NCI-H146 treated with DMSO at 0.1 percent for 48 hours (cell line): Measurements from ENCODE around the gene KRTAP10-1.
"Not testable (repeated sequence)": the region's sequence is repeated elsewhere in the genome, so short reads cannot be mapped to it uniquely, and the experiment has no call there.

ENCODE experiments used
- DNase-seq: peaks from one replicate; lab custom pipeline; 2025; ENCODE audit not compliant: unreplicated experiment; lab: John Stamatoyannopoulos, UW

The KRTAP10-1 gene

GRCh38 chr21:44505673-44506278, 34.2 kb downstream of the KRTAP10-1 start:
- DNase-seq = no peak

DNA sequence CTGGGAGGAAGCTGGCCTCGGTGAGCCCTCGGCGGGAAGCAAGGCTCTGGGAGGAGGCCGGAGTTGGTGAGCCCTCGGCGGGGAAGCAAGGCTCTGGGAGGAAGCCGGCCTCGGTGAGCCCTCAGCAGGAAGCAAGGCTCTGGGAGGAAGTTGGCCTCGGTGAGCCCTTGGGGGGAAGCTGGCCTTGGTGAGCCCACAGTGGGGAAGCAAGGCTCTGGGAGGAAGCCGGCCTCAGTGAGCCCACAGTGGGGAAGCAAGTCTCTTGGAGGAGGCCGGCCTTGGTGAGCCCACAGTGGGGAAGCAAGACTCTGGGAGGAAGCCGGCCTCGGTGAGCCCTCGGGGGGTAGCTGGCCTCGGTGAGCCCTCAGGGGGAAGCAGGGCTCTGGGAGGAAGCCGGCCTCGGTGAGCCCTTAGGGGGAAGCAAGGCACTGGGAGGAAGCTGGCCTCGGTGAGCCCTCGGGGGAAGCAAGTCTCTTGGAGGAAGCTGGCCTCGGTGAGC, 36.0 kb downstream of the KRTAP10-1 start:
- no peak for DNase-seq

DNA sequence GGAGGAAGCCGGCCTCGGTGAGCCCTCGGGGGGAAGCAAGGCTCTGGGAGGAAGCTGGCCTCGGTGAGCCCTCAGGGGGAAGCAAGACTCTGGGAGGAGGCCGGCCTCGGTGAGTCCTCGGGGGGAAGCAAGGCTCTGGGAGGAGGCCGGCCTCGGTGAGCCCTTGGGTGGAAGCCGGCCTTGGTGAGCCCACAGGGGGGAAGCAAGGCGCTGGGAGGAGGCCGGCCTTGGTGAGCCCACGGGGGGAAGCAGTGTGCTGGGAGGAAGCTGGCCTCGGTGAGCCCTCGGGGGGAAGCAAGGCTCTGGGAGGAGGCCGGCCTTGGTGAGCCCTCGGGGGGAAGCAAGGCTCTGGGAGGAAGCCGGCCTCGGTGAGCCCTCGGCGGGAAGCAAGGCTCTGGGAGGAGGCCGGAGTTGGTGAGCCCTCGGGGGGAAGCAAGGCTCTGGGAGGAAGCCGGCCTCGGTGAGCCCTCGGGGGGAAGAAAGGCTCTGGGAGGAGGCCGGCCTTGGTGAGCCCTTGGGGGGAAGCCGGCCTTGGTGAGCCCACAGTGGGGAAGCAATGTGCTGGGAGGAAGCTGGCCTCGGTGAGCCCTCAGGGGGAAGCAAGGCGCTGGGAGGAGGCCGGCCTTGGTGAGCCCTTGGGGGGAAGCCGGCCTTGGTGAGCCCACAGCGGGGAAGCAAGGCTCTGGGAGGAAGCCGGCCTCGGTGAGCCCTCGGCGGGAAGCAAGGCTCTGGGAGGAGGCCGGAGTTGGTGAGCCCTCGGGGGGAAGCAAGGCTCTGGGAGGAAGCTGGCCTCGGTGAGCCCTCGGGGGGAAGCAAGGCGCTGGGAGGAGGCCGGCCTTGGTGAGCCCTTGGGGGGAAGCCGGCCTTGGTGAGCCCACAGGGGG, 36.7 kb downstream of the KRTAP10-1 start:
- DNase-seq = not testable (repeated sequence)

DNA sequence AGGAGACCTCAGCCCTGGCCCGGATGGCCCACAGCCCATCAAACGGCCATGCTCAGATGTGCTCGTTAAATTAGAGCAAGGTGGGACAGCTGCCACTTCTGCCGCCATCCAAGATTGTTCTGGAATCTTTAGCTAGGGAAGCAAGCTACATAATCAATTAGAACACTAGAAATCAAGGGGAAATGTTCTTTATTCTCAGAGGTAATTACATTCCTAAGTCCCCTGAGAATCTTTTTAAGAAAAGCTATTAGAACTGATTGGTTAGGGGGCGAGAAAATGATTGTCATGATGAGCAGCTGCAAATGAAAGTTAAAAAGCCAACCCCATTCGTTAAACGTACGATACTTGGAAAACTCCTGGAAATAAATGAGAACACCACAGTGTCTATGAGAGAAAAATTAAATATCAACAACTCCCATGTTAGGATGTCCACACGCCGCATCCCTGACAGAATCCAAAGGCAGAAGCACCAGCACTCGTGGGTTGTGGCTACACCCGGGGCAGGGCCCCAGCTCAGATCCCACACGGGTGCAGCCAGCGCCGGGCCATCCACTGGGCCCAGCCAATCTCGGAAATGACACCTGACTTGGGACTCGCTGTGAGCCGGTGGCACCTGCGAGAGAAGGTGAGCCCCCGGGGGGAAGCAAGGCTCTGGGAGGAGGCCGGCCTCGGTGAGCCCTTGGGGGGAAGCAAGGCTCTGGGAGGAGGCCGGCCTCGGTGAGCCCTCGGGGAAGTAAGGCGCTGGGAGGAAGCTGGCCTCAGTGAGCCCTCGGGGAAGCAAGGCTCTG, 37.6 kb downstream of the KRTAP10-1 start:
- no peak for DNase-seq

DNA sequence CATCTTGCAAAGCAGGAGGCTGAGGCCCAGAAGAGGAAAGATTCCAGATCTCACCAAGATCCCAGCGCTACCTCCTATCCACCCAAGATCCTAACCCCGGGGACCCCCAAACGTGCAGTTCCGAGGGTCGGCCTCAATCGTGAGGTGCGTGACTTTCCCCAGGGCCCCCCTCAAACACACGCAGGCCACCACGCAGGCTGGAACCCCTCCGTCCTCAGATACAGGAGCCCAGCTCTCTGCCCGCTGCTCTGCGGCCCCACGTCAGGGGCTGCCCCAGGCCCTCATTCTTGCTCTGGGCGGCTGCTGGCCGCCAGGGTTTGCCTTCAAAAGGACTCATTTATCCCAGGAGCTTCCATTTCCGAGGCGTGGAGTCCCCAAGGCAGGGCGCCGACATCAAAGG, 39.9 kb downstream of the KRTAP10-1 start:
- no peak for DNase-seq

GRCh38 chr21:44499631-44500030, 40.4 kb downstream of the KRTAP10-1 start:
- DNase-seq = no peak

- DNase-seq = no peak
Measured at GRCh38 chr21:44499211-44499560, 40.8 kb downstream of the KRTAP10-1 start.

DNA sequence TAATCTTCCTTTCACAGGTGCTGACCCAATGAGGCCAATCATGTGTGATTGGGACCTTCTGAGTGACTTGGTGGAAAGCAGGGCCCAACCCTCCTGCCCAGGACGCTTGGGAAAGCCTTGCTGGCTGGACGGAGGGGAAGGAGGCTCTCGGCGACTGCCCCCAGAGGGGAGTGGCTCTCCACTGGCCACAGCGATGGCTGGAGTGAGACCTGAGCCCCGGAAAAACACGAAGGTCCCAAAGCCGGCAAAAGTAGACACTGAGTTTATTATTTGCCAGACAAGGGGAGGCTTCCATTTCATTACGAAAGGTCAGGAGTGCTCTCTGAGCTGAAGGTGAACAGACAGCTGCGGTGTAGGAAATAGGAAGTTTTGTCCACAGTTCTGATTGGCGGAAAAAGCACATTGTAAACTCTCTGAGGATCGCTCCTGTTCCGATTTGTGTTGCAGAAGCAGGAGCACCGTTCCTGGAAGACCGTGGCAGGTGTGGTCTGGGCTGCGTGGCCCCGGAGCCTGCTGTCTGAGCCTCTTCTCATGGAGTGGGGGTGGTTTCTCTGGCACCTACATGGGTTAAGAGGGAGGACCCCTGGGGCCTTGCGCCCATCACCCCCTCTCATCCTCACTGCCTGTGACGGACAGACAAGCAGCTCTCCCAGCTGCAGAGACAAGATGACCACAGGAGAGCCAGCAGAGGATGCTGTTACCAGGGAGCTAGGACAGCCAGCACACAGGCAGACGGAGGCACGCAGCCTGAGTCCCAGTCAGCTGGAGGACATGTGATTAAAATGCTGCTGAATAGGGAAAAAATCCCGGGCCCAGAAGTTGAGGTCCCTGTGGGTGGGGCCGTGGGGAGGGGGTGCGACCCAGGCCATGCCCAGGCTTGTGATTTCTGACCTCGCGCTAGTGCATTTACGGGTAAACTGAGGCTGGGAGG, 41.5 kb downstream of the KRTAP10-1 start:
- no peak for DNase-seq

- peak; percentile 52 for DNase-seq
Measured at GRCh38 chr21:44497703-44498126, 42.3 kb downstream of the KRTAP10-1 start.

DNA sequence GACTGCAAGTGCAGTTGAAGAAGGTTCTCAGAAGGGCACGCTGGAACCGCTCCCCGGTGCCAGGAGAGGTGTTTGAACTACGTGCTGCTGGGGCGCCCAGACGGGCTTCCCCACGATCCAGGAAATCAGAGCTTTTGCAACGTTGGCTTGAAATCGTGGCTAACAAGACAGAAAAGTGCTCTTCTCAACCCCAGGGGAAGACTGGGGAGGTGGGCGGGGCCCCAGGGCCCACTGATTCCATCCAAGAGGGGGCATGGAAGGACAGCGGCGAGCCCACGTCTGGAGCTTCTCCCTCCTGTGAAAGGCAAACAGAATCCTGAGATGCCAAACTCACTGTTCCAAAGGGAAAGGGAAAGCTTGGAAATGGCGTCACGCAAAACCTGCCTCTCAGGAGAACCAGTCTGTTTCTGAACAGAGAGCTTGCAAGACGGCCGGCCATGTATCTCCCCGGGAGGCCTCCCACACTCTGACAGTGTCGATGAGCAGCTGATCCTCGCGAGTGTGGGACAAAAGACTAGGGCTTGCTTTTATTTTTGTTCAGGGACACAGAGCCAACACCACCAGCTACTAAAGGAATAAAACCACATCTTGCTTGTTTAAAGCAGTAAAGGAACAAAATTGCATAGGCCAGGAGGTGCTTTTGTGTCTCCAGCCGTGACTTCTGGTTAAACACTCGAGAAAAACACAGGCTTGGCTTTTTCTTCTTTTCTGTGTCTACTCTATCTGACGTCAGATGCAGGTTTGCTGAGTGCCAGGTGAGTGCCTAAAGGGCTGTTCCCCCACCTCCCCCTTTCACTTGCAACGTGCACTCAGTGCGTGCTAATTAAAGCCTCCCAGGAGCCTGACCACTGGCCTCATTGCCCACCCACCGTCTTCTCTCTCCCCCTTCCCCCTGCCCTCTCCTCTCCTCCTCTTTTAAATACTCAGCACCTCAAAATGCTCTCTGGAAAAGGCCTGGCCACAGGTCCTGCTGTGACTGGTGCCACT, 43.1 kb downstream of the KRTAP10-1 start:
- DNase-seq = no peak

- DNase-seq = no peak
Measured at GRCh38 chr21:44495611-44496563, 44.1 kb downstream of the KRTAP10-1 start.

DNA sequence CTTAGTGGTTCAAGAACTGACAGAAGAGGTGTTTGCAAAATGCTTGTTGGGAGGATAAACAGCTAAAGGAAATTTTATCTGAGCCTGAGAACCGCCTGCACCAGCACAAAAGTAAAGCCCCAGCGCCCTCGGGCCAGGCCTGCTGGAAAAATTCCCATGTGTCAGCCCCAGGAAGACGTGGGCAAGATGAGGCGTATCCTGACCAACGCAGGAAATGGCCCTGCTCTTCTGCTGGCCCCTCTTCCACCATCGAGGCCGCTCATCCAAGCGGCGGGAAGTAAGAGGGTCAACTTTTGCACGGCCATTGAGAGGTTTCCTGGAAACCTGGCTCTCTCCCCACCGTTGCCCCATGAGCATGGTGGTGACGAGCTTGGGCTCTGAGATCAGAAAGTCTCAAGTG, 45.0 kb downstream of the KRTAP10-1 start:
- no peak for DNase-seq

- no peak for DNase-seq
Measured at GRCh38 chr21:44494418-44494817, 45.6 kb downstream of the KRTAP10-1 start.

DNA sequence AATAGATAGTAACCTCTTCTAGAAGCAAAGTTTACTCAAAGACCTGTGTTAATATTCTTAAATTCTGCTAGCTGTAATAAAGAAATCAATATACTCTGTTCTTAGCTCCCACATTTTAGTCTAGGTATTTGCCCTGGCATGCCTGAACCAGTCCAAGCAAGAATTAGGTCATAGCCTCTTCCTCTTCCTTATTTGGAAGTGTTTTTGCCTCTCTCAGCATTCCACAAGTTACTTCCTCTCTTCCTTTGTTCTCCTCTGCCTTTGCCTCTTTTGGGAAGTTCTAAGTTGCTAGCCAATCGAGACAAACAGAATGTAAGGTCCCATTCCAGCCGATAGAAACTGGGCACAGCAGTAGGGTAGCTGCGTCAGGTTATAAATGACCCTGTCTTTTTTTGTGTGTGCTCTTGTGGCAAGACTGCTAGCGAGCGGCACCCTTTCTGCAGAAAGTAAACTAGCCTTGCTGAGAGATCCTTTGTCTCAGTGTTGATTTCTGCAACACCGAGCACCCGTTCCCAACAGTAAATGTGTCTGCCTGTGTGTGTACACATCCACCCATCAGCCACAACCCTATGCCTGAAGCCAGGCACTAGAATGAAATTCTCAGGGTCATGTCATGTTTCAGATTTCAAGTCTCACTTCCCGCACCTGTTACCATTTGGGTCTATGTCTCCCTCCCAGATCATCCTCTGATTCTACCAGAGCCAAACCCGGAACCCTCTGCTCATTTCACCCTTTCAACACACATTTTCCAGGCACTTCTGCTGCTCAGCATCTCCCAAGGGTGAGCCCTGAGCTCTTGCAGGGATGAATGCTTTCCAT, 47.2 kb downstream of the KRTAP10-1 start:
- DNase-seq = no peak

DNA sequence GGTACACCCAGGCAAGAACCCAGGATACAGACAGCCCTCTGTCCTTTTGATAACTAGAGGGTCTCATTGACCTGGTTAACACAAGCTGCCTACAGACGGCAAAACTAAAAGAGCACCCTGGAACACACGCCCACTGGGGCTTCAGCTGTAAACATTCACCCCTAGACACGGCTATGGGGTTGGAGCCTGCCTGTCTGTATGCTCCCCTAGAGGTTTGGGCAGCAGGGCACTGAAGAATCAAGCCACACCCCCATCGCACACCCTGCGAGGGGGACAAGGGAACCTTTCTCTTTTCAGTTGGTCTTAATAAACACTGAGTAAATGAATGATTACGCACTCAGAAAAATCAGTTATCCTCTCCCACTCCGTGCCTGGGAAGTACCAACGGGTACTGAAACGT, 49.2 kb downstream of the KRTAP10-1 start:
- DNase-seq = no peak

DNA sequence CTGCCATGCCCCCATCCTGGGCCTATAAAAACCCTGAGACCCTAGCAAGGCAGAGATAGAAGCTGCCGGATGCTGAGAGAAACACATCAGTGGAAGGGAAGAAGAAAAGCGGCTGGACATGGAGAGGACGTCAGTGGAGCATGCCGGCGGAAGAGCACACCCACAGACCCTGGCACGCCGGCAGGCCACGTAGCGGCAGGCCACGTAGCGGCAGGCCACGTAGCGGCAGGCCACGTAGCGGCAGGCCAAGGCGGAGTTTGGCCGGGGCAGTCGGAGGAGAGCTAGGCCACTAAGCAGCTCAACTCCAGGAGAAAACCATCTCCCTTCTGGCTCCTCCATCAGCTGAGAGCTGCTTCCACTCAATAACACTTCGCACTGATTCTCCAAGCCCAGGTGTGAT, 49.6 kb downstream of the KRTAP10-1 start:
- DNase-seq = no peak

DNA sequence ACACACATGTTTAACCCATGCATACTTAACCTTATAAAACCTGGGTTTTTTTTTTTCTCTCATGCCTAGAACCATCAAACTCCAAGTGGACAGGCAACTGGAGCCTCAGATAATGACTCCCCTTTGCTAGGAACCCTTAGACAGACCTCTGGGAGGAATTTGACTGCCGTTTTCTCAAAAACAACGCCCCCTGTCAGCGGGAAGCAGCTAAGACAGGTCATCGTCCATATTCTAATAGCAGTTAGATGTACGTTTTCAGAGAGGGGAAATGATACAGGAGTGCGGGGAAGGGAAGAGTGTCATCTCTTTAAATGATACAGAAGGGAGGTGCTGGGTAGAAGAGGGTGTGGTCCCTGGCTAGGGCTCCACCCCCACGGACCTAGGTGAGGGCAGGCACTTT, 50.0 kb downstream of the KRTAP10-1 start:
- DNase-seq = no peak
